ENCODE measurements around the gene GP9. TPM values are rescaled to one million over a fixed set of nuclear protein-coding genes. Genes with fewer than 3 reads are reported as not detected.
"Not testable (repeated sequence)": the region's sequence is repeated elsewhere in the genome, so short reads cannot be mapped to it uniquely, and the experiment has no call there.

GP9 gene
- total RNA-seq, 2 experiments from 2014 or later: not detected

GRCh38 chr3:129065016-129065719 is 4.6 kb downstream of the GP9 start:
- Mint-ChIP-seq H3K36me3 (no peaks in the 10 kb centered on the region), H3K27ac (no peak overlapping the region), H3K9me3 (peaks cover 3% of the 10 kb centered on the region), H3K4me1 (ENCODE audit: low read depth) (peaks cover 7% of the 10 kb centered on the region), H3K4me3 (no peak overlapping the region), H3K27me3 (peaks cover 5% of the 10 kb centered on the region)
- no peak for DNase-seq
- ChIA-PET CTCF (interaction anchor here (1.2 to 5.5 kb wide), 3 partner anchors 12 to 95 kb away, joined by 7 to 50 read pairs (median 8); no protein-coding TSS in a partner anchor), POLR2A (no interaction called here)
- intact Hi-C loops (cut with micrococcal nuclease): no loop called here

GRCh38 chr3:129065720-129066073 is 5.1 kb downstream of the GP9 start:
- peaks cover 3% of the 10 kb centered on the region for H3K9me3 Mint-ChIP-seq
- H3K36me3 Mint-ChIP-seq: no peaks in the 10 kb centered on the region
- intact Hi-C loops (cut with micrococcal nuclease): no loop called here
- no peak overlapping the region for H3K27ac Mint-ChIP-seq
- ChIA-PET POLR2A (no interaction called here), CTCF (interaction anchor here (1.2 to 5.5 kb wide), 3 partner anchors 13 to 95 kb away, joined by 7 to 50 read pairs (median 8); no protein-coding TSS in a partner anchor)
- H3K27me3 Mint-ChIP-seq: peaks cover 5% of the 10 kb centered on the region
- H3K4me1 Mint-ChIP-seq (ENCODE audit: low read depth): peaks cover 7% of the 10 kb centered on the region
- no peak for DNase-seq
- no peak overlapping the region for H3K4me3 Mint-ChIP-seq

- H3K27me3 Mint-ChIP-seq; H3K36me3 Mint-ChIP-seq; H3K9me3 Mint-ChIP-seq; H3K27ac Mint-ChIP-seq; H3K4me1 Mint-ChIP-seq (ENCODE audit: low read depth); intact Hi-C loops (cut with micrococcal nuclease): not testable (repeated sequence)
- H3K4me3 Mint-ChIP-seq: peak overlapping the region; percentile 29
- peak; percentile 43 for DNase-seq
- POLR2A ChIA-PET: interaction anchor here (0.8 kb wide), 1 partner anchor 51 kb away, joined by 4 read pairs; no protein-coding TSS in a partner anchor
- CTCF ChIA-PET: interaction anchor here (0.8 to 5.5 kb wide), 6 partner anchors 13 to 178 kb away, joined by 3 to 50 read pairs (median 9); no protein-coding TSS in a partner anchor
Measured at GRCh38 chr3:129067719-129068118, 7.1 kb downstream of the GP9 start.

GRCh38 chr3:129068291-129068886 is 7.8 kb downstream of the GP9 start:
- Mint-ChIP-seq H3K4me1 (ENCODE audit: low read depth) (peaks cover 7% of the 10 kb centered on the region), H3K36me3 (no peaks in the 10 kb centered on the region), H3K4me3 (peak overlapping the region; percentile 29), H3K27me3 (peaks cover 5% of the 10 kb centered on the region), H3K27ac (no peak overlapping the region), H3K9me3 (peaks cover 3% of the 10 kb centered on the region)
- ChIA-PET POLR2A (interaction anchor here (0.8 to 0.9 kb wide), 4 partner anchors 15 to 52 kb away, joined by 3 to 6 read pairs (median 4); no protein-coding TSS in a partner anchor), CTCF (interaction anchor here (0.8 to 5.5 kb wide), 8 partner anchors 12 to 178 kb away, joined by 3 to 50 read pairs (median 4); no protein-coding TSS in a partner anchor)
- peak; percentile 30 for DNase-seq
- intact Hi-C loops (cut with micrococcal nuclease): no loop called here

- CTCF ChIA-PET: interaction anchor here (0.8 to 5.5 kb wide), 6 partner anchors 17 to 177 kb away, joined by 3 to 50 read pairs (median 10); no protein-coding TSS in a partner anchor
- intact Hi-C loops (cut with micrococcal nuclease); H3K4me1 Mint-ChIP-seq (ENCODE audit: low read depth); H3K36me3 Mint-ChIP-seq; H3K27me3 Mint-ChIP-seq; H3K4me3 Mint-ChIP-seq; H3K27ac Mint-ChIP-seq; DNase-seq; H3K9me3 Mint-ChIP-seq: not testable (repeated sequence)
- POLR2A ChIA-PET: interaction anchor here (0.8 to 0.9 kb wide), 3 partner anchors 16 to 52 kb away, joined by 3 to 6 read pairs (median 3); no protein-coding TSS in a partner anchor
Measured at GRCh38 chr3:129069313-129070085, 8.9 kb downstream of the GP9 start.

- H3K9me3 Mint-ChIP-seq: peaks cover 3% of the 10 kb centered on the region
- ChIA-PET POLR2A (no interaction called here), CTCF (interaction anchor here (1.2 to 5.5 kb wide), 2 partner anchors 17 to 54 kb away, joined by 5 to 50 read pairs; no protein-coding TSS in a partner anchor)
- peaks cover 7% of the 10 kb centered on the region for H3K4me1 Mint-ChIP-seq (ENCODE audit: low read depth)
- H3K27ac Mint-ChIP-seq: no peak overlapping the region
- no peak overlapping the region for H3K4me3 Mint-ChIP-seq
- intact Hi-C loops (cut with micrococcal nuclease): no loop called here
- DNase-seq: no peak
- peaks cover 5% of the 10 kb centered on the region for H3K27me3 Mint-ChIP-seq
- no peaks in the 10 kb centered on the region for H3K36me3 Mint-ChIP-seq
Measured at GRCh38 chr3:129070086-129070885, 9.7 kb downstream of the GP9 start.

GRCh38 chr3:129077222-129077621 is 16.6 kb downstream of the GP9 start:
- Mint-ChIP-seq H3K27ac (no peak overlapping the region), H3K9me3 (no peaks in the 10 kb centered on the region), H3K4me3 (no peak overlapping the region), H3K27me3 (no peaks in the 10 kb centered on the region), H3K4me1 (ENCODE audit: low read depth) (no peaks in the 10 kb centered on the region), H3K36me3 (no peaks in the 10 kb centered on the region)
- CTCF ChIA-PET: no interaction called here
- intact Hi-C loops (cut with micrococcal nuclease): no loop called here
- POLR2A ChIA-PET: no interaction called here
- DNase-seq: no peak

GRCh38 chr3:129078510-129078909 is 17.9 kb downstream of the GP9 start:
- Mint-ChIP-seq H3K27me3 (no peaks in the 10 kb centered on the region), H3K36me3 (no peaks in the 10 kb centered on the region), H3K27ac (no peak overlapping the region), H3K9me3 (no peaks in the 10 kb centered on the region), H3K4me3 (no peak overlapping the region), H3K4me1 (ENCODE audit: low read depth) (no peaks in the 10 kb centered on the region)
- intact Hi-C loops (cut with micrococcal nuclease): no loop called here
- DNase-seq: no peak
- CTCF ChIA-PET: no interaction called here
- POLR2A ChIA-PET: no interaction called here

- POLR2A ChIA-PET: no interaction called here
- DNase-seq: no peak
- intact Hi-C loops (cut with micrococcal nuclease): no loop called here
- Mint-ChIP-seq H3K9me3 (no peaks in the 10 kb centered on the region), H3K36me3 (no peaks in the 10 kb centered on the region), H3K4me1 (ENCODE audit: low read depth) (no peaks in the 10 kb centered on the region), H3K4me3 (no peak overlapping the region), H3K27ac (no peak overlapping the region), H3K27me3 (no peaks in the 10 kb centered on the region)
- CTCF ChIA-PET: interaction anchor here (0.7 to 1.1 kb wide), 2 partner anchors 13 to 28 kb away, joined by 3 read pairs; no protein-coding TSS in a partner anchor
Measured at GRCh38 chr3:129081503-129081902, 20.9 kb downstream of the GP9 start.

GRCh38 chr3:129082026-129082425 is 21.4 kb downstream of the GP9 start:
- Mint-ChIP-seq H3K4me3 (no peak overlapping the region), H3K4me1 (ENCODE audit: low read depth) (no peaks in the 10 kb centered on the region), H3K36me3 (no peaks in the 10 kb centered on the region), H3K9me3 (no peaks in the 10 kb centered on the region), H3K27me3 (no peaks in the 10 kb centered on the region), H3K27ac (no peak overlapping the region)
- ChIA-PET CTCF (no interaction called here), POLR2A (no interaction called here)
- intact Hi-C loops (cut with micrococcal nuclease): no loop called here
- no peak for DNase-seq

GRCh38 chr3:129084501-129084900 is 23.9 kb downstream of the GP9 start:
- intact Hi-C loops (cut with micrococcal nuclease): no loop called here
- DNase-seq: no peak
- Mint-ChIP-seq H3K36me3 (no peaks in the 10 kb centered on the region), H3K4me1 (ENCODE audit: low read depth) (no peaks in the 10 kb centered on the region), H3K9me3 (no peaks in the 10 kb centered on the region), H3K27ac (no peak overlapping the region), H3K27me3 (no peaks in the 10 kb centered on the region), H3K4me3 (no peak overlapping the region)
- CTCF ChIA-PET: interaction anchor here (1.1 kb wide), 1 partner anchor 114 kb away, joined by 4 read pairs; no protein-coding TSS in a partner anchor
- POLR2A ChIA-PET: no interaction called here
